HG02885 (cell line): ENCODE data around the gene ACSF2.
A peak's percentile ranks its signal among the peaks of the same experiment; 100 is the strongest.
"Not testable (repeated sequence)": the region's sequence is repeated elsewhere in the genome, so short reads cannot be mapped to it uniquely, and the experiment has no call there.

Experiments
- ATAC-seq: cut with Tn5 transposase; IDR thresholded peaks from one replicate; pipeline ENCODE4 v1.9.1; 2021; ENCODE audit warnings: mild to moderate bottlenecking; ENCODE audit not compliant: unreplicated experiment, poor library complexity

The ACSF2 gene

GRCh38 chr17:50474523-50474922 lies 48.5 kb downstream of the ACSF2 start:
- no peak for ATAC-seq

- no peak for ATAC-seq
Observed at GRCh38 chr17:50475362-50475761, 49.3 kb downstream of the ACSF2 start.

- not testable (repeated sequence) for ATAC-seq
Observed at GRCh38 chr17:50475775-50476544, 49.9 kb downstream of the ACSF2 start.

GRCh38 chr17:50476545-50477315 lies 50.7 kb downstream of the ACSF2 start:
- no peak for ATAC-seq

GRCh38 chr17:50477976-50478375 lies 52.0 kb downstream of the ACSF2 start:
- ATAC-seq, result no peak

GRCh38 chr17:50478391-50479381 lies 52.7 kb downstream of the ACSF2 start, which contains the start of gene RSAD1:
Gene RSAD1 (plus strand): TSS chr17:50478860. CDS start chr17:50478885, 25 bp downstream.
- peak; percentile 81 for ATAC-seq

- peak; percentile 40 for ATAC-seq
Observed at GRCh38 chr17:50479522-50480141, 53.6 kb downstream of the ACSF2 start.

- no peak for ATAC-seq
Observed at GRCh38 chr17:50480142-50480764, 54.2 kb downstream of the ACSF2 start.

- no peak for ATAC-seq
Observed at GRCh38 chr17:50480854-50481490, 55.0 kb downstream of the ACSF2 start.

- ATAC-seq, result no peak
Observed at GRCh38 chr17:50481648-50482047, 55.6 kb downstream of the ACSF2 start.

GRCh38 chr17:50482110-50482509 lies 56.1 kb downstream of the ACSF2 start:
- no peak for ATAC-seq

- ATAC-seq, result peak; percentile 38
Observed at GRCh38 chr17:50482516-50482915, 56.5 kb downstream of the ACSF2 start.

- no peak for ATAC-seq
Observed at GRCh38 chr17:50483266-50483665, 57.2 kb downstream of the ACSF2 start.

- no peak for ATAC-seq
Observed at GRCh38 chr17:50484386-50485155, 58.6 kb downstream of the ACSF2 start.

GRCh38 chr17:50487213-50488096 lies 61.4 kb downstream of the ACSF2 start:
- ATAC-seq, result no peak

GRCh38 chr17:50488880-50489279 lies 62.9 kb downstream of the ACSF2 start:
- ATAC-seq, result no peak

- no peak for ATAC-seq
Observed at GRCh38 chr17:50491505-50491904, 65.5 kb downstream of the ACSF2 start.
